Ramos (cell line): ENCODE measurements around the gene DIS3L2.
"Not testable (repeated sequence)": the region's sequence is repeated elsewhere in the genome, so short reads cannot be mapped to it uniquely, and the experiment has no call there.

Experiments
- in situ Hi-C: fragments of 300-500 bp; cut with MboI; formaldehyde crosslinking; loops from one replicate; pipeline ENCODE4 v1.14.3; 2022; ENCODE audit warnings: low sequenced_read_pairs; ENCODE audit not compliant: unreplicated experiment

The DIS3L2 gene

GRCh38 chr2:232103140-232103737 is 141.7 kb downstream of the DIS3L2 start:
- in situ Hi-C loops: no loop called here

- in situ Hi-C loops: no loop called here
Observed at GRCh38 chr2:232104076-232104646, 142.6 kb downstream of the DIS3L2 start.

GRCh38 chr2:232111551-232111950 is 150.0 kb downstream of the DIS3L2 start:
- in situ Hi-C loops: no loop called here

- in situ Hi-C loops: no loop called here
Observed at GRCh38 chr2:232113821-232114220, 152.3 kb downstream of the DIS3L2 start.

GRCh38 chr2:232115728-232116361 is 154.3 kb downstream of the DIS3L2 start:
- in situ Hi-C loops: not testable (repeated sequence)

GRCh38 chr2:232116852-232117251 is 155.3 kb downstream of the DIS3L2 start:
- in situ Hi-C loops: no loop called here

GRCh38 chr2:232117413-232117812 is 155.9 kb downstream of the DIS3L2 start:
- in situ Hi-C loops: no loop called here

GRCh38 chr2:232120911-232121310 is 159.4 kb downstream of the DIS3L2 start:
- in situ Hi-C loops: no loop called here

GRCh38 chr2:232124309-232124708 is 162.8 kb downstream of the DIS3L2 start:
- in situ Hi-C loops: no loop called here

- in situ Hi-C loops: loop anchor here (25.0 kb wide), 1 partner anchor 214 kb away; no protein-coding TSS in a partner anchor
Observed at GRCh38 chr2:232126301-232127099, 165.0 kb downstream of the DIS3L2 start.

- in situ Hi-C loops: loop anchor here (25.0 kb wide), 1 partner anchor 217 kb away; no protein-coding TSS in a partner anchor
Observed at GRCh38 chr2:232129483-232129882, 168.0 kb downstream of the DIS3L2 start.

- in situ Hi-C loops: loop anchor here (25.0 kb wide), 1 partner anchor 220 kb away; no protein-coding TSS in a partner anchor
Observed at GRCh38 chr2:232132181-232132580, 170.7 kb downstream of the DIS3L2 start.

GRCh38 chr2:232133078-232133477 is 171.6 kb downstream of the DIS3L2 start:
- in situ Hi-C loops: loop anchor here (25.0 kb wide), 1 partner anchor 221 kb away; no protein-coding TSS in a partner anchor

- in situ Hi-C loops: loop anchor here (25.0 kb wide), 1 partner anchor 223 kb away; no protein-coding TSS in a partner anchor
Observed at GRCh38 chr2:232134939-232135338, 173.4 kb downstream of the DIS3L2 start.

- in situ Hi-C loops: loop anchor here (25.0 kb wide), 1 partner anchor 225 kb away; no protein-coding TSS in a partner anchor
Observed at GRCh38 chr2:232137356-232138147, 176.0 kb downstream of the DIS3L2 start.

GRCh38 chr2:232138441-232138840 is 176.9 kb downstream of the DIS3L2 start:
- in situ Hi-C loops: loop anchor here (25.0 kb wide), 1 partner anchor 226 kb away; no protein-coding TSS in a partner anchor

- in situ Hi-C loops: loop anchor here (25.0 kb wide), 1 partner anchor 227 kb away; no protein-coding TSS in a partner anchor
Observed at GRCh38 chr2:232139171-232139594, 177.7 kb downstream of the DIS3L2 start.

- in situ Hi-C loops: loop anchor here (25.0 kb wide), 1 partner anchor 228 kb away; no protein-coding TSS in a partner anchor
Observed at GRCh38 chr2:232139786-232140562, 178.5 kb downstream of the DIS3L2 start.

GRCh38 chr2:232141591-232141990 is 180.1 kb downstream of the DIS3L2 start:
- in situ Hi-C loops: loop anchor here (25.0 kb wide), 1 partner anchor 229 kb away; no protein-coding TSS in a partner anchor
